OCI-LY7 (cell line): ENCODE data around the gene DHRS7C. TPM values are rescaled to one million over a fixed set of nuclear protein-coding genes. Genes with fewer than 3 reads are reported as not detected.

Experiments
- BruUV-seq: library from RNA; stranded (reverse); fragments of 400-500 nt; replicated peaks from 2 replicates; lab custom pipeline; 2021; lab: Mats Ljungman, UMichigan
- CTCF ChIA-PET: fragments of 300-600 bp; sonication (Branson Sonifier 250); formaldehyde crosslinking; loops from one replicate; lab custom pipeline; 2022; ENCODE audit warnings: antibody characterized with exemption; ENCODE audit not compliant: unreplicated experiment; lab: Charles Lee
- POLR2A ChIA-PET: fragments of 300-600 bp; sonication (Branson Sonifier 250); formaldehyde crosslinking; loops from one replicate; lab custom pipeline; 2022; ENCODE audit warnings: antibody characterized with exemption; lab: Charles Lee
- DNase-seq: peaks from one replicate; pipeline ENCODE4 v3.0.0-alpha.2; 2015; ENCODE audit warnings: low spot score
- H2AFZ ChIP-seq: fragments of 200-600 bp; sonication (generic), shearing (Covaris generic); 2 replicates; pipeline ENCODE4 v1.6.1; 2014; ENCODE audit warnings: mild to moderate bottlenecking, antibody characterized with exemption, low read length, moderate library complexity
- H3K27ac ChIP-seq: fragments of 200-600 bp; sonication (generic); 2 replicates; pipeline ENCODE4 v1.5.1; 2014; ENCODE audit warnings: mixed run types, low read depth, mild to moderate bottlenecking, moderate library complexity, low read length, inconsistent platforms; ENCODE audit not compliant: poor library complexity, severe bottlenecking
- H3K36me3 ChIP-seq: fragments of 200-600 bp; sonication (generic); 2 replicates; pipeline ENCODE4 v1.6.1; 2014; ENCODE audit warnings: mild to moderate bottlenecking, antibody characterized with exemption, low read length, moderate library complexity, mixed read lengths; ENCODE audit not compliant: insufficient read depth
- H3K4me1 ChIP-seq: fragments of 200-600 bp; sonication (generic); 2 replicates; pipeline ENCODE4 v1.5.1; 2014; ENCODE audit warnings: mild to moderate bottlenecking, low read length; ENCODE audit not compliant: insufficient read depth, poor library complexity, severe bottlenecking
- H3K4me2 ChIP-seq: fragments of 200-600 bp; sonication (generic); 2 replicates; pipeline ENCODE4 v1.6.1; 2014; ENCODE audit warnings: mild to moderate bottlenecking, low read length
- H3K4me3 ChIP-seq: fragments of 200-600 bp; sonication (generic); 2 replicates; pipeline ENCODE4 v1.5.1; 2014; ENCODE audit warnings: mild to moderate bottlenecking, low read depth, low read length; ENCODE audit not compliant: poor library complexity, severe bottlenecking
- H3K79me2 ChIP-seq: fragments of 200-600 bp; sonication (generic); 2 replicates; pipeline ENCODE4 v1.6.1; 2016; ENCODE audit warnings: low read depth, mild to moderate bottlenecking, low read length, moderate library complexity, mixed read lengths; ENCODE audit not compliant: insufficient read depth
- H3K9me2 ChIP-seq: fragments of 200-600 bp; sonication (generic); 2 replicates; pipeline ENCODE4 v1.6.1; 2016; ENCODE audit warnings: mild to moderate bottlenecking, low read length, mixed read lengths; ENCODE audit not compliant: insufficient read depth
- H3K9me3 ChIP-seq: fragments of 200-600 bp; sonication (generic); 2 replicates; pipeline ENCODE4 v1.6.1; 2014; ENCODE audit warnings: mild to moderate bottlenecking, mixed run types, low read length, mixed read lengths
- H4K20me1 ChIP-seq: fragments of 200-600 bp; sonication (generic); 2 replicates; pipeline ENCODE4 v1.6.1; 2014; ENCODE audit warnings: mild to moderate bottlenecking, antibody characterized with exemption, low read length, moderate library complexity, mixed read lengths; ENCODE audit not compliant: insufficient read depth
- CTCF ChIP-seq: fragments of 200-600 bp; sonication (generic); conservative IDR thresholded peaks from 2 replicates; pipeline ENCODE4 v1.5.1; 2014; ENCODE audit warnings: mild to moderate bottlenecking, antibody characterized with exemption, low read length, moderate library complexity, mixed read lengths
- EZH2phosphoT487 ChIP-seq: fragments of 200-600 bp; sonication (generic); IDR thresholded peaks from 2 replicates; pipeline ENCODE4 v1.6.1; 2018; ENCODE audit warnings: low read depth, borderline replicate concordance, mild to moderate bottlenecking, mixed run types, antibody characterized with exemption, low read length, moderate library complexity, mixed read lengths
- intact Hi-C: fragments of 100-400 bp; cut with micrococcal nuclease; formaldehyde crosslinking; loops from one replicate; pipeline ENCODE4 v1.10.0; 2022; ENCODE audit not compliant: unreplicated experiment
- total RNA-seq, 2 experiments: library from RNA; depleted of rRNA in 1 of 2; stranded (reverse); fragments of >200 nt in 1 of 2; shearing (Covaris generic) in 1 of 2; gene quantifications; 2 replicates each; pipeline ENCODE4 v1.2.3, GENCODE V29; 2014 to 2022

DHRS7C gene
- total RNA-seq, 2 experiments from 2014 or later: not detected

DNA sequence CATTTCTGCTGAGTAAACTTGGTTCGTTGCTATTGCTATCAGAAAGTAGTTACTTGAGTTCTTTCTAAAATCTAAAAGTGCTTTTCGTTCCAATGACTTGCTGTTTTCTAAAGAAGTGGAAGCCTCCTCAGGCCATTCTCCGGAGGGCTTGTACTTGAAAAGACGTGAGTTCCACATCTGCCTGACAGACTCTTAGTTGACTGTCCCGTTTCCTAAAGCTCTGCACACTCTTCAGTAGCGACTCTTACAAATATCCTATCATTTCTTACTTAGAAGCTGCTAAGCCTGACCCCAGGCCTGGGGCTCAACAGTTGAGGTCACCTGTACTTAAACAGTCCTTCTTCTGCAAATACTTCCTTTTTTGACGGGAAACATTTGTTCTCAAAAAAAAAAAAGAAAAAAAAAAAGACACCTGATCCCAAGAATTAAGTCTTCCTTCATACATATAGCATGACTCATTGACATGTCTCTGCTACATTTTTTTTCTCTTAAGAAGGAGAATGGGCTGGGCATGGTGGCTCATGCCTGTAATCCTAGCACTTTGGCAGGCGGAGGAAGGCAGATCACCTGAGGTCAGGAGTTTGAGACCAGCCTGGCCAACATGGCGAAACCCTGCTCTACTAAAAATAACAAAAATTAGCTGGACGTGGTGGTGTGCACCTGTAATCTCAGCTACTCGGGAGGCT is 61.5 kb downstream of the DHRS7C start:
- no peaks in the 10 kb centered on the region for H3K36me3 ChIP-seq
- TF ChIP-seq EZH2phosphoT487: no peak
- TF ChIP-seq CTCF: no peak
- H3K9me2 ChIP-seq: no peaks in the 10 kb centered on the region
- no peaks in the 10 kb centered on the region for H3K4me1 ChIP-seq
- POLR2A ChIA-PET: no interaction called here
- no peak overlapping the region for H3K27ac ChIP-seq
- H4K20me1 ChIP-seq: no peaks in the 10 kb centered on the region
- BruUV-seq: no TSS peak
- no peak overlapping the region for H3K4me3 ChIP-seq
- no peak overlapping the region for H3K4me2 ChIP-seq
- CTCF ChIA-PET: no interaction called here
- no peaks in the 10 kb centered on the region for H3K79me2 ChIP-seq
- no peaks in the 10 kb centered on the region for H3K9me3 ChIP-seq
- no peak overlapping the region for H2AFZ ChIP-seq
- intact Hi-C loops: loop anchor here (5.0 kb wide), 1 partner anchor 153 kb away; the partner anchor contains the start of genes CFAP52 and STX8
- no peak for DNase-seq

- Histone ChIP-seq H3K4me3 (no peak overlapping the region), H3K9me3 (no peaks in the 10 kb centered on the region), H2AFZ (no peak overlapping the region), H4K20me1 (no peaks in the 10 kb centered on the region), H3K36me3 (no peaks in the 10 kb centered on the region), H3K4me2 (no peak overlapping the region), H3K4me1 (no peaks in the 10 kb centered on the region), H3K9me2 (no peaks in the 10 kb centered on the region), H3K27ac (no peak overlapping the region), H3K79me2 (no peaks in the 10 kb centered on the region)
- intact Hi-C loops: loop anchor here (5.0 kb wide), 1 partner anchor 152 kb away; the partner anchor contains the start of genes CFAP52 and STX8
- ChIA-PET CTCF (no interaction called here), POLR2A (no interaction called here)
- DNase-seq: peak; percentile 56
- no TSS peak for BruUV-seq
- TF ChIP-seq EZH2phosphoT487: no peak
- TF ChIP-seq CTCF: peak; percentile 98
These were observed 62.2 kb downstream of the DHRS7C start for GRCh38 chr17:9729034-9729650.

DNA sequence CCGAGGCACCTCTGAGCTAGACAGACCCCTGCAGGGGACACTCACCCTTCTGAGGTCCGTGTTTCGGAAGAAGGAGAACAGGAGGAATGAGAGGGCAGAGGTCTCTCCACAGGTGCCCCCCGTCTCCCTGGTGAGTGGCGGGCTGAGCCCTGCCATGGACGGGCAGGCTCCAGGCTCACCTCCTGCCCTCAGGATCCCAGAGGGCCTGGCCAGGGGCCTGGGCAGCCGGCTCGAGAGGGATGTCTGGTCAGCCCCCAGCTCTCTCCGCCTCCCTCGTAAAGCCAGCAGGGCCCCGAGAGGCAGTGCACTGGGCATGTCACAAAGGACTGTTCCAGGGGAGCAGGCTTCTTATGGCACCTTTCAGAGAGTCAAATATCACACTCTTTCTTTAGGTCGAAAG is 62.8 kb downstream of the DHRS7C start:
- no peak overlapping the region for H3K4me2 ChIP-seq
- no peaks in the 10 kb centered on the region for H3K79me2 ChIP-seq
- H3K36me3 ChIP-seq: no peaks in the 10 kb centered on the region
- TF ChIP-seq EZH2phosphoT487 (no peak), CTCF (no peak)
- ChIA-PET POLR2A (no interaction called here), CTCF (no interaction called here)
- BruUV-seq: no TSS peak
- intact Hi-C loops: loop anchor here (5.0 kb wide), 1 partner anchor 151 kb away; the partner anchor contains the start of genes CFAP52 and STX8
- H2AFZ ChIP-seq: no peak overlapping the region
- H3K4me1 ChIP-seq: no peaks in the 10 kb centered on the region
- H3K27ac ChIP-seq: no peak overlapping the region
- H3K4me3 ChIP-seq: no peak overlapping the region
- no peaks in the 10 kb centered on the region for H4K20me1 ChIP-seq
- H3K9me2 ChIP-seq: no peaks in the 10 kb centered on the region
- H3K9me3 ChIP-seq: no peaks in the 10 kb centered on the region
- DNase-seq: no peak
